K562 (cell line): ENCODE measurements around the gene TFAP2A. TPM values are rescaled to one million over a fixed set of nuclear protein-coding genes. Genes with fewer than 3 reads are reported as not detected.

ENCODE experiments used
- polyA plus RNA-seq, 8 experiments: library from polyadenylated mRNA; depleted of rRNA in 4 of 8; stranded (reverse) in 5 of 8; unstranded in 3 of 8; fragments of >200 nt; fragmentation: Nextera tagmentation in 2 of 8; fragmentation: Illumina TruSeq in 1 of 8; extraction: Ambion mirVana in 2 of 8; extraction: Trizol in 1 of 8; gene quantifications; 2 replicates each; pipeline versions ENCODE4 v1.2.1 to v1.2.3, GENCODE V29; 2011 to 2014; ENCODE audit warnings: inconsistent platforms in 1 of 8, missing spikeins in 1 of 8
- total RNA-seq, 7 experiments: library from RNA; depleted of rRNA in 6 of 7; stranded (reverse); fragments of >200 nt in 6 of 7; fragmentation: Illumina TruSeq in 2 of 7; extraction: Trizol in 2 of 7; gene quantifications; 2 replicates each; pipeline versions ENCODE4 v1.2.1 to v1.2.3, GENCODE V29; 2011 to 2021; ENCODE audit warnings: low replicate concordance in 1 of 7
- TF ChIP-seq, protein P1 (sequence below): fragments of 250-450 bp; sonication (Bioruptor Pico); IDR thresholded peaks from 2 replicates; pipeline ENCODE4 v1.4.0; 2020
- TF ChIP-seq, protein P2 (sequence below): sonication (generic); formaldehyde crosslinking; IDR thresholded peaks from 2 replicates; pipeline ENCODE4 v1.8.0; 2023; ENCODE audit warnings: missing genetic modification reagents, mild to moderate bottlenecking, borderline replicate concordance

Gene TFAP2A
- total and polyA plus RNA-seq, 9 of the 15 experiments (the other 6 are each of a cell fraction or from before 2014, with no cell fraction given) = 0.14 to 0.53 (median 0.19) TPM; not detected in 1

DNA sequence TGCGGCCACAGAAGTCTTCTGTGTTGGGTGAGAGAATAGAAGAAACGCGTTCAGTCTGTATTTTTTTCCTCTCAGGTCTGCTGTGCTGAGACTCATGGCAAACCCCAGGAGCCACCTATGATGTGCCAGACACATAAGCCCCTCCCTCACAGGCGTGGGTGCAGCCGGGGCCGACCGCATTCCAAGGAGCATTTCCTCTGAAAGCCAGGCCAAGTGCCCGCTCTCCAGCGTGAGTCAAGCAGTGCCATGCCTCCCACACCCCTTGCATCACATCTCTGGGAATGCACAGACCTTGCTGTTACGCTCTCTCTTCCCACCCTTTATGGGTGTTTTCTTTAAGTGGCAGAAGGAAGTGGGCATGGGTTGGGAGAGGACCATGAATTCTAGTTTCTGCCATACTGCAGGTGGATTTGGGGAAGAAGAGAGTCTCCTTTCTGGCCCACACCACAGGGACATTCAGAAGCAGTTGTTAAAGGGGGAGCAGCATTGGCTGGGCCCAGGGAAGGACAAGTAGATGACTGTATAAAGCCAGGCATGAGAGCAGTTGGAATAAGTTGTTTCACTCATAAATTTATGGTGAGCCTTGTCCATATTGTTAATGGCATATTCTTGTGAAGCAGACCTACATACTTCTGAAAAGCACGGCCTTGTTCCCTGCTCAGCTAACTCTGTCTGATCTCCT is 37.1 kb upstream of the TFAP2A start (continued):
- TF ChIP-seq, protein P1, sequence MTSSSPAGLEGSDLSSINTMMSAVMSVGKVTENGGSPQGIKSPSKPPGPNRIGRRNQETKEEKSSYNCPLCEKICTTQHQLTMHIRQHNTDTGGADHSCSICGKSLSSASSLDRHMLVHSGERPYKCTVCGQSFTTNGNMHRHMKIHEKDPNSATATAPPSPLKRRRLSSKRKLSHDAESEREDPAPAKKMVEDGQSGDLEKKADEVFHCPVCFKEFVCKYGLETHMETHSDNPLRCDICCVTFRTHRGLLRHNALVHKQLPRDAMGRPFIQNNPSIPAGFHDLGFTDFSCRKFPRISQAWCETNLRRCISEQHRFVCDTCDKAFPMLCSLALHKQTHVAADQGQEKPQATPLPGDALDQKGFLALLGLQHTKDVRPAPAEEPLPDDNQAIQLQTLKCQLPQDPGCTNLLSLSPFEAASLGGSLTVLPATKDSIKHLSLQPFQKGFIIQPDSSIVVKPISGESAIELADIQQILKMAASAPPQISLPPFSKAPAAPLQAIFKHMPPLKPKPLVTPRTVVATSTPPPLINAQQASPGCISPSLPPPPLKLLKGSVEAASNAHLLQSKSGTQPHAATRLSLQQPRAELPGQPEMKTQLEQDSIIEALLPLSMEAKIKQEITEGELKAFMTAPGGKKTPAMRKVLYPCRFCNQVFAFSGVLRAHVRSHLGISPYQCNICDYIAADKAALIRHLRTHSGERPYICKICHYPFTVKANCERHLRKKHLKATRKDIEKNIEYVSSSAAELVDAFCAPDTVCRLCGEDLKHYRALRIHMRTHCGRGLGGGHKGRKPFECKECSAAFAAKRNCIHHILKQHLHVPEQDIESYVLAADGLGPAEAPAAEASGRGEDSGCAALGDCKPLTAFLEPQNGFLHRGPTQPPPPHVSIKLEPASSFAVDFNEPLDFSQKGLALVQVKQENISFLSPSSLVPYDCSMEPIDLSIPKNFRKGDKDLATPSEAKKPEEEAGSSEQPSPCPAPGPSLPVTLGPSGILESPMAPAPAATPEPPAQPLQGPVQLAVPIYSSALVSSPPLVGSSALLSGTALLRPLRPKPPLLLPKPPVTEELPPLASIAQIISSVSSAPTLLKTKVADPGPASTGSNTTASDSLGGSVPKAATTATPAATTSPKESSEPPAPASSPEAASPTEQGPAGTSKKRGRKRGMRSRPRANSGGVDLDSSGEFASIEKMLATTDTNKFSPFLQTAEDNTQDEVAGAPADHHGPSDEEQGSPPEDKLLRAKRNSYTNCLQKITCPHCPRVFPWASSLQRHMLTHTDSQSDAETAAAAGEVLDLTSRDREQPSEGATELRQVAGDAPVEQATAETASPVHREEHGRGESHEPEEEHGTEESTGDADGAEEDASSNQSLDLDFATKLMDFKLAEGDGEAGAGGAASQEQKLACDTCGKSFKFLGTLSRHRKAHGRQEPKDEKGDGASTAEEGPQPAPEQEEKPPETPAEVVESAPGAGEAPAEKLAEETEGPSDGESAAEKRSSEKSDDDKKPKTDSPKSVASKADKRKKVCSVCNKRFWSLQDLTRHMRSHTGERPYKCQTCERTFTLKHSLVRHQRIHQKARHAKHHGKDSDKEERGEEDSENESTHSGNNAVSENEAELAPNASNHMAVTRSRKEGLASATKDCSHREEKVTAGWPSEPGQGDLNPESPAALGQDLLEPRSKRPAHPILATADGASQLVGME (CRISPR knock-in tag) = no peak
- TF ChIP-seq, protein P2, sequence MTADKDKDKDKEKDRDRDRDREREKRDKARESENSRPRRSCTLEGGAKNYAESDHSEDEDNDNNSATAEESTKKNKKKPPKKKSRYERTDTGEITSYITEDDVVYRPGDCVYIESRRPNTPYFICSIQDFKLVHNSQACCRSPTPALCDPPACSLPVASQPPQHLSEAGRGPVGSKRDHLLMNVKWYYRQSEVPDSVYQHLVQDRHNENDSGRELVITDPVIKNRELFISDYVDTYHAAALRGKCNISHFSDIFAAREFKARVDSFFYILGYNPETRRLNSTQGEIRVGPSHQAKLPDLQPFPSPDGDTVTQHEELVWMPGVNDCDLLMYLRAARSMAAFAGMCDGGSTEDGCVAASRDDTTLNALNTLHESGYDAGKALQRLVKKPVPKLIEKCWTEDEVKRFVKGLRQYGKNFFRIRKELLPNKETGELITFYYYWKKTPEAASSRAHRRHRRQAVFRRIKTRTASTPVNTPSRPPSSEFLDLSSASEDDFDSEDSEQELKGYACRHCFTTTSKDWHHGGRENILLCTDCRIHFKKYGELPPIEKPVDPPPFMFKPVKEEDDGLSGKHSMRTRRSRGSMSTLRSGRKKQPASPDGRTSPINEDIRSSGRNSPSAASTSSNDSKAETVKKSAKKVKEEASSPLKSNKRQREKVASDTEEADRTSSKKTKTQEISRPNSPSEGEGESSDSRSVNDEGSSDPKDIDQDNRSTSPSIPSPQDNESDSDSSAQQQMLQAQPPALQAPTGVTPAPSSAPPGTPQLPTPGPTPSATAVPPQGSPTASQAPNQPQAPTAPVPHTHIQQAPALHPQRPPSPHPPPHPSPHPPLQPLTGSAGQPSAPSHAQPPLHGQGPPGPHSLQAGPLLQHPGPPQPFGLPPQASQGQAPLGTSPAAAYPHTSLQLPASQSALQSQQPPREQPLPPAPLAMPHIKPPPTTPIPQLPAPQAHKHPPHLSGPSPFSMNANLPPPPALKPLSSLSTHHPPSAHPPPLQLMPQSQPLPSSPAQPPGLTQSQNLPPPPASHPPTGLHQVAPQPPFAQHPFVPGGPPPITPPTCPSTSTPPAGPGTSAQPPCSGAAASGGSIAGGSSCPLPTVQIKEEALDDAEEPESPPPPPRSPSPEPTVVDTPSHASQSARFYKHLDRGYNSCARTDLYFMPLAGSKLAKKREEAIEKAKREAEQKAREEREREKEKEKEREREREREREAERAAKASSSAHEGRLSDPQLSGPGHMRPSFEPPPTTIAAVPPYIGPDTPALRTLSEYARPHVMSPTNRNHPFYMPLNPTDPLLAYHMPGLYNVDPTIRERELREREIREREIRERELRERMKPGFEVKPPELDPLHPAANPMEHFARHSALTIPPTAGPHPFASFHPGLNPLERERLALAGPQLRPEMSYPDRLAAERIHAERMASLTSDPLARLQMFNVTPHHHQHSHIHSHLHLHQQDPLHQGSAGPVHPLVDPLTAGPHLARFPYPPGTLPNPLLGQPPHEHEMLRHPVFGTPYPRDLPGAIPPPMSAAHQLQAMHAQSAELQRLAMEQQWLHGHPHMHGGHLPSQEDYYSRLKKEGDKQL (CRISPR knock-in tag) = no peak
